ENCODE measurements around the gene WNT4.

Gene WNT4

GRCh38 chr1:22163564-22163963 lies 20.7 kb upstream of the WNT4 start:
- DNase-seq (ENCODE audit: low read depth) = no peak

DNA sequence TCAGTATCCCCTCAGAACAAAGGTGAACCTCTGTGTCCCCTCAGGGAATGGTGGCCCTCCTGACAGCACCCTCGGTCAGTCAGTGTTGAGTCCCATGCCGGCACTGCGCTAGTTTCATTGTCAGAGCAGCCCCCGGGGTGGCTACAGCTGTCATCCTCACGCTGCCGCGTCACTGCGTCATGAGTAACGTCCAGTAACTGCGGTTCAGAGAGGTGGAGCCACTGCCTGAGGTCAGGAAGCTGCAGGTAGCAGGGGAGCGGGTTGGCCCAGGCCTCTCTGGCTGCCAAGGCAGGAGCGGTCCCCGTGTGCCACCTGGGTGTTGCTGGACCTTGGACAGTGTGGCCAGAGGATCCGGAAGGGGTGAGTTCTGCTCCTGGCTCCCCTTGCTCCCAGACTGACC lies 20.2 kb upstream of the WNT4 start:
- no peak for DNase-seq (ENCODE audit: low read depth)

DNA sequence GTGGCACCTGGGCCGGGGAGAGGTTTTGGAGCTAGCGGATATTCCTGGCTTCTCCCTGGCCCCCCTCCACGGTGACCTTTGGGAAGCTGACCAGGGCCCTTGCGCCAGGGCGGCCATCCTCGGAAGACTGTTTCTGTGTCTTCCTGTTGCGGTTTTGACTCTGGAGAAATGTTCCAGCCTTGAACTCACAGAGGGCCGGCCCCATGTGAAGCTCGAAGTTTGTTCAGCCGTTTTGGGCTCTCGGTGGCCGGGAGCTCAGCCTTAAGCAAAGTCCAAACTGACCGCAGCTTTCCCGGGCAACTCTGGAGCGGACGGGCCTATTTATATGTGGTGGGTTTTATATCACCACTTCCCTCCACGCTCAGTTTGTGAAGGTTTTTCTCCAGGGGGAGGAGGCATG lies 17.0 kb upstream of the WNT4 start:
- DNase-seq (ENCODE audit: low read depth) = no peak

GRCh38 chr1:22158654-22159053 lies 15.8 kb upstream of the WNT4 start:
- no peak for DNase-seq (ENCODE audit: low read depth)

DNA sequence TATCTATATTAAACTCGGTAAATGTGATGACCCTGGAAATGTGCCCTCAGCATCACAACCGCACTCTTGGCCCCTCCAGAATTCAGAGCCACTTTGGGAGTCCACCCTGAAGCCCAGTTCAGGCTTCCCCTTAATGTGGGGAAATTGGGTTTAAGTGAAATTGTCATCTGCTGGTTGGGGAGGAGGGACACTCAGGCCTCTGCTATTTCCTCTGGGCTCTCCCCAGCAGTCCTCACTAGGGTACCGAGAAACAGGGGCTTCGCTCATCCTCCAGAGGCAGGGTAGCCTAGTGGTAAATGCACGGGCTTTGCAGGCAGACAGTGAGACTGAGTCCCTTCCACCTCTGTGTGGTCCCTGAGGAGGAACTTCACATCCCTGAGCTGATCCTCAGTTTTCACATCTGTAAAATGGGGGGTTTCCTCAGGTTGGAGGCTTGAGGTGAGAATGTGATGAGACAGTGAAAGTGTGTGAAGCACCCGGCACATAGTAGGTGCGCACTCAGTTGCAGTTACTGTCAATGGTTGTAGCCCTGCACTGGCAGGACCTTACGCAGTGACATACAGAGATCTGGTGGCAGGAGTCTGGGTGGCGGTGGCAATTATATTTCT lies 14.6 kb upstream of the WNT4 start:
- no peak for DNase-seq (ENCODE audit: low read depth)

DNA sequence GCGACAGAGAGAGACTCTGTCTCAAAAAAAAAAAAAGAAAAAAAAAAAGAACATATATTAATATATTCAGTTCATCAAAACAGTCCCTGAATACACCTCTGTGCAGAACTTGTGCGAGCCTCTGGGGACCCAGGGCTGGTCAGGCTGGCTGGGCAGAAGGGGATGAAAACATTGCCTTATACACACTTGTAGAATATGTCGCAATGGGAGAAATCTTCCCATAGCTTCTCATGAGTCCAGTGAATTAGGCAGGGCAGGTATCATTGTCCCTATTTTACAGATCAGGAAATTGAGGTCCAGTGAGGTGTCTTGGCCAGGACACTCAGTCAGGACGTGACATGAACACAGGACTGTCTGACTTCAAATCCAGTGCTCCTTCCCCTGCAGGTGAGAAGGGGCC lies 12.6 kb upstream of the WNT4 start:
- no peak for DNase-seq (ENCODE audit: low read depth)

DNA sequence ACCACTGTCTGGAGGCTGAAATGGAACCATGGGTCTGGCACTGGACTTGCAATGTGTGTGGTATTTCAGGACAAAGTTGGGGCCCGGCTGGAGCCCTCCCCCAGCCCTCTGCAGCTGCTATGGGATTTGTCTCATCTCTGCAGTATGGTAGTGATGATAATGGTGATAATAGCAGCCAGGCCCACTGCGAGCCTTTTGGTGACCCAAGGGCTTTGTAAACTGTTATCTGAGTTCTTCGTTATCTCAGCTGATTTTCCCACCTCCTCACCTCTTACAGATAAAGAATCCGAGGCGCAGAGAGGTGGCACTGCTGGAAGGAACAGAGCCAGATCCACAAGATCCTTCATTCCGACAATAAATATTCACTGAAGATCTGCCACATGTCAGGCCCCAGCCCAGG lies 11.7 kb upstream of the WNT4 start:
- DNase-seq (ENCODE audit: low read depth) = no peak

GRCh38 chr1:22153660-22154437 lies 11.0 kb upstream of the WNT4 start:
- DNase-seq (ENCODE audit: low read depth) = no peak

- DNase-seq (ENCODE audit: low read depth) = no peak
Measured at GRCh38 chr1:22150923-22151322, 8.0 kb upstream of the WNT4 start.

- peak; percentile 36 for DNase-seq (ENCODE audit: low read depth)
Measured at GRCh38 chr1:22142315-22143064, 407 bp downstream of the WNT4 start.

GRCh38 chr1:22141554-22142314 lies 1.2 kb downstream of the WNT4 start:
- DNase-seq (ENCODE audit: low read depth) = no peak

GRCh38 chr1:22140694-22141093 lies 2.2 kb downstream of the WNT4 start:
- no peak for DNase-seq (ENCODE audit: low read depth)

GRCh38 chr1:22139817-22140216 lies 3.1 kb downstream of the WNT4 start:
- no peak for DNase-seq (ENCODE audit: low read depth)

DNA sequence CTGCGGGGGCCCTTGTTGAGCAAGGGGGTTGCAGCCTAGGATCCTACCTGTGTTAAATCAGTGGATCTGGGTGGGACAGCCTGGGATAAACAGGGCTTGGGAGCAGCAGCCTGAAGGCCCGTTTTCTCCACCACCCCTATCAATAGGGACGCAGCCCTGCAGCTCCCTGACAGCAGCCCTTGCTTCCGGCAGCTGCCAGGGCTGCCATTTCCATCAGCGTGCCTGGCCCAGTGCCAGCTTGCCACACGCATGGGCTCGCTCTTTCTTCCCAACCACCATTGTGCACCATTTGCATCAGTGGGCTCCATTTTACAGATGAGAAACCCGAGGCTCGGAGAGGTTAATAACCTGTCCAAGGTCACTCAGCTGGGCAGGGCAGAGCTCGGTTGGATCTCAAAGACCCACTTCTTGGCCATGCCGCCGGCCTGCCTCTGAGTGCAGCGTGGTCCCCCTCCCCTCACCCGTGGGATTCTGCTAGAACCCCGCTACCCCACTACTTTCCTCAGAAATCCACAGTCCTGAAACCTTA lies 3.8 kb downstream of the WNT4 start:
- no peak for DNase-seq (ENCODE audit: low read depth)

- DNase-seq (ENCODE audit: low read depth) = no peak
Measured at GRCh38 chr1:22137004-22137720, 5.7 kb downstream of the WNT4 start.

DNA sequence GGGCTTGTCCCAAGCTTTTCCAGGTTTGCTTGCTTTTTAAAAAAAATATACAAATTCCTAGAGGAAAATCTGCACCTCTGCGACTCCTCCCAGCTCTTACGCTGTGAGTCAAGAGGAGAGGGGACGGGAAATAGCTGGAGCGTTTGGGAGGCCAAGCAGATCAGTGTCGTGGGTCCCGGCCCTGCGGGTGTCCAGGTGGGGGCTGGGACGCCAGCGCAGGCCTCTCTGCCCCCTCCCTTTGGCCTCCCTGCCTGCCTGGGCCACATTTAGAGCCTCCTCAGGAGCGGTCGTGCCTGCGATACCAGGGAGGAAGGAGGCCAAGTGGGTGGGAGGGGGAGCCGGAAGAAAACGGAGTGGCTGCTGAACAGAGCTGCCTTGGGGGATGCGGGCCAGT lies 9.0 kb downstream of the WNT4 start:
- peak; percentile 33 for DNase-seq (ENCODE audit: low read depth)

GRCh38 chr1:22133247-22133930 lies 9.5 kb downstream of the WNT4 start:
- DNase-seq (ENCODE audit: low read depth) = no peak

- DNase-seq (ENCODE audit: low read depth) = peak; percentile 83
Measured at GRCh38 chr1:22132517-22133235, 10.2 kb downstream of the WNT4 start.

GRCh38 chr1:22131875-22132486 lies 10.9 kb downstream of the WNT4 start:
- no peak for DNase-seq (ENCODE audit: low read depth)

DNA sequence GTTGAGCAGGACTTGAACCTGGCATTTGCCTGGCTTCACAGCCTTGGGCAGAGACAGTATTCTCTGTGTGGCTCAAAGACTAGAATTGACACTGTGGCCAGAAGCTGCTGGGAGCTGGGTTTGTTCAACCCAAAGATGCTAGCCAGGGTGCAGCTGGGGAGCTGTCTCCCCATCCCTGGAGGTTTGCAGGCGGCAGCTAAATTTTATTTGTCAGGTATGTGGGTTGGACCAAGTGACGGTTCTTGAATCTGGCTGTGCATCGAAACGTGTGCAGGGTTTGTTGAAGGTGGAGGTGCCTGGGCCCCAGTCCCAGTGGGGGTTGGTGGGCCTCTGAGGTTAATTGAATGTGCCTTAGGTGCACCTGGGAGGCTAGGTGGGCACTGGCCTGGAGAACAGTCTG lies 11.8 kb downstream of the WNT4 start:
- DNase-seq (ENCODE audit: low read depth) = no peak
